Measurements from ENCODE around the gene CCDC40. TPM values are rescaled to one million over a fixed set of nuclear protein-coding genes. Genes with fewer than 3 reads are reported as not detected.

CCDC40 gene
- total RNA-seq, 1 experiment from 2014 or later, result 16.3 TPM

DNA sequence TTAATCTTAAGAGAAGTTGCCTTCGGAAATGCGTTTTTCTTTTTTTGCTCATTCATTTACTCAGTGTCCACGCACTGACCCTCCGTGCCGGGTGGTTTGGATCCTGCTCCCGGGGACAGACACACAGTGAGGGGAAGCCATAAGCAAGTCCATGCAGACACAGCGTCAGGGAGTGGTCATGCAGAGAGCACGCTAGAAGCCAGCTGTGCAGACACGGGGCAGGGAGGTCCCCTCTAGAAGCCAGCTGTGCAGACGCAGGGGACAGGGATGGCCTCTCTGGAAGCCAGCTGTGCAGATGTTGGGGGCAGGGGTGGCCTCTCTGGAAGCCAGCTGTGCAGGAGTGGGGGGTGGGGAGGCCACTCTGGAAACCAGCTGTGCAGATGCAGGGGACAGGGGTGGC lies 69.7 kb downstream of the CCDC40 start:
- H3K4me1 Mint-ChIP-seq, result peaks cover 13% of the 10 kb centered on the region
- TF ChIP-seq ETV6 (CRISPR knock-in tag; IDR thresholded peaks at IDR 0.05), result no peak
- H3K27me3 Mint-ChIP-seq (ENCODE audit: low read depth), result no peaks in the 10 kb centered on the region
- peak overlapping the region; percentile 54; the same call in 1 of the 2 replicates for H3K27ac Mint-ChIP-seq
- no peak overlapping the region for H3K4me3 Mint-ChIP-seq
- H3K9me3 Mint-ChIP-seq, result no peaks in the 10 kb centered on the region
- ATAC-seq, result no peak
- POLR2A ChIA-PET, result no interaction called here
- CTCF ChIA-PET, result interaction anchor here (2.2 kb wide), 1 partner anchor 18 kb away, joined by 8 read pairs; no protein-coding TSS in a partner anchor
- no peaks in the 10 kb centered on the region for H3K36me3 Mint-ChIP-seq
- no peak for DNase-seq (ENCODE audit: low spot score)

DNA sequence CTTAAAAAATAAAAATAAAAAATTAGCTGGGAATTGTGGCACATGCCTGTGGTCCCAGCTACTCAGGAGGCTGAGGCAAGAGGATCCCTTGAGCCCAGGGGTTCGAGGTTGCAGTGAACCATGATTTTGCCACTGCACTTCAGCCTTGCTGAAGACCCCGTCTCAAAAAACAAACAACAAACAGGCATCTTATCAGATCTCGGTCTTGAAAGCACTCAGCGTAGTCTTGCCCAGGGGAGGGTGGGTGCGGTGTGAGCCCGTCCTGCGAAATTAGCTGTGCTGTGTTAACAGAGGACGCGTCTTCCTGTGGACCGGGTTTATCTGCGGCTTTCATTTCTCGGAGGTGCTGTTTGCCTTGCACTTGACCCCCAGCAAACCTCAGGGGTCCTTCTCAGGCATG lies 70.3 kb downstream of the CCDC40 start:
- ChIA-PET POLR2A (no interaction called here), CTCF (interaction anchor here (2.2 kb wide), 1 partner anchor 18 kb away, joined by 8 read pairs; no protein-coding TSS in a partner anchor)
- Mint-ChIP-seq H3K4me1 (peaks cover 17% of the 10 kb centered on the region), H3K9me3 (no peaks in the 10 kb centered on the region), H3K4me3 (no peak overlapping the region), H3K27ac (no peak overlapping the region), H3K27me3 (ENCODE audit: low read depth) (no peaks in the 10 kb centered on the region), H3K36me3 (no peaks in the 10 kb centered on the region)
- no peak for ATAC-seq
- TF ChIP-seq PRRX2 (CRISPR knock-in tag; IDR thresholded peaks at IDR 0.05) (no peak), JUN (CRISPR knock-in tag; IDR thresholded peaks at IDR 0.05) (no peak), NR2C2 (CRISPR knock-in tag; IDR thresholded peaks at IDR 0.05) (no peak), NFYB (CRISPR knock-in tag; conservative IDR thresholded peaks at IDR 0.05; ENCODE audit: low read depth) (no peak)
- TF ChIP-seq, protein P1, sequence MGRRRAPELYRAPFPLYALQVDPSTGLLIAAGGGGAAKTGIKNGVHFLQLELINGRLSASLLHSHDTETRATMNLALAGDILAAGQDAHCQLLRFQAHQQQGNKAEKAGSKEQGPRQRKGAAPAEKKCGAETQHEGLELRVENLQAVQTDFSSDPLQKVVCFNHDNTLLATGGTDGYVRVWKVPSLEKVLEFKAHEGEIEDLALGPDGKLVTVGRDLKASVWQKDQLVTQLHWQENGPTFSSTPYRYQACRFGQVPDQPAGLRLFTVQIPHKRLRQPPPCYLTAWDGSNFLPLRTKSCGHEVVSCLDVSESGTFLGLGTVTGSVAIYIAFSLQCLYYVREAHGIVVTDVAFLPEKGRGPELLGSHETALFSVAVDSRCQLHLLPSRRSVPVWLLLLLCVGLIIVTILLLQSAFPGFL (CRISPR knock-in tag; IDR thresholded peaks at IDR 0.05; ENCODE audit: borderline replicate concordance), result no peak
- TF ChIP-seq, protein P2, sequence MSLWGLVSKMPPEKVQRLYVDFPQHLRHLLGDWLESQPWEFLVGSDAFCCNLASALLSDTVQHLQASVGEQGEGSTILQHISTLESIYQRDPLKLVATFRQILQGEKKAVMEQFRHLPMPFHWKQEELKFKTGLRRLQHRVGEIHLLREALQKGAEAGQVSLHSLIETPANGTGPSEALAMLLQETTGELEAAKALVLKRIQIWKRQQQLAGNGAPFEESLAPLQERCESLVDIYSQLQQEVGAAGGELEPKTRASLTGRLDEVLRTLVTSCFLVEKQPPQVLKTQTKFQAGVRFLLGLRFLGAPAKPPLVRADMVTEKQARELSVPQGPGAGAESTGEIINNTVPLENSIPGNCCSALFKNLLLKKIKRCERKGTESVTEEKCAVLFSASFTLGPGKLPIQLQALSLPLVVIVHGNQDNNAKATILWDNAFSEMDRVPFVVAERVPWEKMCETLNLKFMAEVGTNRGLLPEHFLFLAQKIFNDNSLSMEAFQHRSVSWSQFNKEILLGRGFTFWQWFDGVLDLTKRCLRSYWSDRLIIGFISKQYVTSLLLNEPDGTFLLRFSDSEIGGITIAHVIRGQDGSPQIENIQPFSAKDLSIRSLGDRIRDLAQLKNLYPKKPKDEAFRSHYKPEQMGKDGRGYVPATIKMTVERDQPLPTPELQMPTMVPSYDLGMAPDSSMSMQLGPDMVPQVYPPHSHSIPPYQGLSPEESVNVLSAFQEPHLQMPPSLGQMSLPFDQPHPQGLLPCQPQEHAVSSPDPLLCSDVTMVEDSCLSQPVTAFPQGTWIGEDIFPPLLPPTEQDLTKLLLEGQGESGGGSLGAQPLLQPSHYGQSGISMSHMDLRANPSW (CRISPR knock-in tag; conservative IDR thresholded peaks at IDR 0.05; ENCODE audit: low read depth), result no peak
- TF ChIP-seq, protein P3, sequence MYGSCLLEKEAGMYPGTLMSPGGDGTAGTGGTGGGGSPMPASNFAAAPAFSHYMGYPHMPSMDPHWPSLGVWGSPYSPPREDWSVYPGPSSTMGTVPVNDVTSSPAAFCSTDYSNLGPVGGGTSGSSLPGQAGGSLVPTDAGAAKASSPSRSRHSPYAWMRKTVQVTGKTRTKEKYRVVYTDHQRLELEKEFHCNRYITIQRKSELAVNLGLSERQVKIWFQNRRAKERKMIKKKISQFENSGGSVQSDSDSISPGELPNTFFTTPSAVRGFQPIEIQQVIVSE (CRISPR knock-in tag; IDR thresholded peaks at IDR 0.05; ENCODE audit: borderline replicate concordance), result no peak
- DNase-seq (ENCODE audit: low spot score), result no peak

DNA sequence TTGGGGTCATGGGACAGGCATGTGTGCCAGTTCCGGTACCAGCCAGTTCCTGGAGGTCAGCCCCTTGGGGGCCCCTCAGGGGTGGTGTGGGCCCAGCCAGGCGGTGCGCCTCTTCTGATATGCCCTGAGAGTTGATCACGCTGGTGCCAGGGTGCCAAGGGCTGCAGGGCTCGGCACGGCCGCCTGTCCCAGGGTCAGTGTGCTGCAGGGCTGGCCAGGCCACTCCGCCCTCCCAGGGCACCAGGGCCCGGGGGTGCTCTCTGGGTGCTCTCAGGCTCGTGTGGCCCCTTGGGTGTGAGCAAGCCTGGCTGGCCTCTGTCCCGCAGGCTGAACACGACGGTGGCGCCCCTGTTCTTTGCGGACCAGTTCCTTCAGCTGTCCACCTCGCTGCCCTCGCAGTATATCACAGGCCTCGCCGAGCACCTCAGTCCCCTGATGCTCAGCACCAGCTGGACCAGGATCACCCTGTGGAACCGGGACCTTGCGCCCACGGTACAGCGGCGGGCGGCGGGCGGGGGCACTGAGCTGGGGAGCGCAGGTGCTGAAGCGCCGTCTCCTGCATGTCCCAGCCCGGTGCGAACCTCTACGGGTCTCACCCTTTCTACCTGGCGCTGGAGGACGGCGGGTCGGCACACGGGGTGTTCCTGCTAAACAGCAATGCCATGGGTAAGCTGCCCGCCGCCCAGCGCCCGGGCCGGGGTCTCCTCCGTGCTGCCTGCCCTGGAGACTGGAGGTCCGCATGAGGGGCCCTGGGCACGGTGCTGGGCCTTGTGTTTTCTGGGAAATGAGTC lies 71.0 kb downstream of the CCDC40 start:
- Mint-ChIP-seq H3K4me3 (no peak overlapping the region), H3K4me1 (peaks cover 11% of the 10 kb centered on the region), H3K36me3 (no peaks in the 10 kb centered on the region), H3K9me3 (no peaks in the 10 kb centered on the region), H3K27ac (no peak overlapping the region), H3K27me3 (ENCODE audit: low read depth) (no peaks in the 10 kb centered on the region)
- ChIA-PET POLR2A (no interaction called here), CTCF (interaction anchor here (2.2 kb wide), 1 partner anchor 17 kb away, joined by 8 read pairs; no protein-coding TSS in a partner anchor)
- peak; percentile 9 for DNase-seq (ENCODE audit: low spot score)
- ATAC-seq, result no peak
- TF ChIP-seq TCF7 (CRISPR knock-in tag; IDR thresholded peaks at IDR 0.05; ENCODE audit: low read depth), result no peak
- TF ChIP-seq, protein P4, sequence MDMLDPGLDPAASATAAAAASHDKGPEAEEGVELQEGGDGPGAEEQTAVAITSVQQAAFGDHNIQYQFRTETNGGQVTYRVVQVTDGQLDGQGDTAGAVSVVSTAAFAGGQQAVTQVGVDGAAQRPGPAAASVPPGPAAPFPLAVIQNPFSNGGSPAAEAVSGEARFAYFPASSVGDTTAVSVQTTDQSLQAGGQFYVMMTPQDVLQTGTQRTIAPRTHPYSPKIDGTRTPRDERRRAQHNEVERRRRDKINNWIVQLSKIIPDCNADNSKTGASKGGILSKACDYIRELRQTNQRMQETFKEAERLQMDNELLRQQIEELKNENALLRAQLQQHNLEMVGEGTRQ (CRISPR knock-in tag; IDR thresholded peaks at IDR 0.05), result no peak
- TF ChIP-seq NR2C2 (CRISPR knock-in tag; IDR thresholded peaks at IDR 0.05), result no peak
- TF ChIP-seq CREB1 (CRISPR knock-in tag; IDR thresholded peaks at IDR 0.05), result no peak
- no peak for TF ChIP-seq SMAD3 (CRISPR knock-in tag; IDR thresholded peaks at IDR 0.05; ENCODE audit: borderline replicate concordance)
- TF ChIP-seq, protein P5, sequence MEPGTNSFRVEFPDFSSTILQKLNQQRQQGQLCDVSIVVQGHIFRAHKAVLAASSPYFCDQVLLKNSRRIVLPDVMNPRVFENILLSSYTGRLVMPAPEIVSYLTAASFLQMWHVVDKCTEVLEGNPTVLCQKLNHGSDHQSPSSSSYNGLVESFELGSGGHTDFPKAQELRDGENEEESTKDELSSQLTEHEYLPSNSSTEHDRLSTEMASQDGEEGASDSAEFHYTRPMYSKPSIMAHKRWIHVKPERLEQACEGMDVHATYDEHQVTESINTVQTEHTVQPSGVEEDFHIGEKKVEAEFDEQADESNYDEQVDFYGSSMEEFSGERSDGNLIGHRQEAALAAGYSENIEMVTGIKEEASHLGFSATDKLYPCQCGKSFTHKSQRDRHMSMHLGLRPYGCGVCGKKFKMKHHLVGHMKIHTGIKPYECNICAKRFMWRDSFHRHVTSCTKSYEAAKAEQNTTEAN (CRISPR knock-in tag; IDR thresholded peaks at IDR 0.05), result no peak
- TF ChIP-seq MYBL2 (CRISPR knock-in tag; IDR thresholded peaks at IDR 0.05), result no peak
- no peak for TF ChIP-seq FOXJ3 (CRISPR knock-in tag; IDR thresholded peaks at IDR 0.05; ENCODE audit: borderline replicate concordance)
- TF ChIP-seq, protein P6, sequence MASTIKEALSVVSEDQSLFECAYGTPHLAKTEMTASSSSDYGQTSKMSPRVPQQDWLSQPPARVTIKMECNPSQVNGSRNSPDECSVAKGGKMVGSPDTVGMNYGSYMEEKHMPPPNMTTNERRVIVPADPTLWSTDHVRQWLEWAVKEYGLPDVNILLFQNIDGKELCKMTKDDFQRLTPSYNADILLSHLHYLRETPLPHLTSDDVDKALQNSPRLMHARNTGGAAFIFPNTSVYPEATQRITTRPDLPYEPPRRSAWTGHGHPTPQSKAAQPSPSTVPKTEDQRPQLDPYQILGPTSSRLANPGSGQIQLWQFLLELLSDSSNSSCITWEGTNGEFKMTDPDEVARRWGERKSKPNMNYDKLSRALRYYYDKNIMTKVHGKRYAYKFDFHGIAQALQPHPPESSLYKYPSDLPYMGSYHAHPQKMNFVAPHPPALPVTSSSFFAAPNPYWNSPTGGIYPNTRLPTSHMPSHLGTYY (CRISPR knock-in tag; IDR thresholded peaks at IDR 0.05), result no peak
- TF ChIP-seq ZNF317 (CRISPR knock-in tag; IDR thresholded peaks at IDR 0.05; ENCODE audit: borderline replicate concordance, low read depth), result no peak
- TF ChIP-seq, protein P7, sequence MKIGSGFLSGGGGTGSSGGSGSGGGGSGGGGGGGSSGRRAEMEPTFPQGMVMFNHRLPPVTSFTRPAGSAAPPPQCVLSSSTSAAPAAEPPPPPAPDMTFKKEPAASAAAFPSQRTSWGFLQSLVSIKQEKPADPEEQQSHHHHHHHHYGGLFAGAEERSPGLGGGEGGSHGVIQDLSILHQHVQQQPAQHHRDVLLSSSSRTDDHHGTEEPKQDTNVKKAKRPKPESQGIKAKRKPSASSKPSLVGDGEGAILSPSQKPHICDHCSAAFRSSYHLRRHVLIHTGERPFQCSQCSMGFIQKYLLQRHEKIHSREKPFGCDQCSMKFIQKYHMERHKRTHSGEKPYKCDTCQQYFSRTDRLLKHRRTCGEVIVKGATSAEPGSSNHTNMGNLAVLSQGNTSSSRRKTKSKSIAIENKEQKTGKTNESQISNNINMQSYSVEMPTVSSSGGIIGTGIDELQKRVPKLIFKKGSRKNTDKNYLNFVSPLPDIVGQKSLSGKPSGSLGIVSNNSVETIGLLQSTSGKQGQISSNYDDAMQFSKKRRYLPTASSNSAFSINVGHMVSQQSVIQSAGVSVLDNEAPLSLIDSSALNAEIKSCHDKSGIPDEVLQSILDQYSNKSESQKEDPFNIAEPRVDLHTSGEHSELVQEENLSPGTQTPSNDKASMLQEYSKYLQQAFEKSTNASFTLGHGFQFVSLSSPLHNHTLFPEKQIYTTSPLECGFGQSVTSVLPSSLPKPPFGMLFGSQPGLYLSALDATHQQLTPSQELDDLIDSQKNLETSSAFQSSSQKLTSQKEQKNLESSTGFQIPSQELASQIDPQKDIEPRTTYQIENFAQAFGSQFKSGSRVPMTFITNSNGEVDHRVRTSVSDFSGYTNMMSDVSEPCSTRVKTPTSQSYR (CRISPR knock-in tag; IDR thresholded peaks at IDR 0.05), result no peak
- TF ChIP-seq CREM (CRISPR knock-in tag; IDR thresholded peaks at IDR 0.05), result no peak

All from WTC11 (cell line).